K562 (cell line): ENCODE results near the gene APOBEC3A.

ENCODE experiments used
- EGR1 ChIP-seq: fragments of 450-650 bp; conservative IDR thresholded peaks from 2 replicates; pipeline ENCODE4 v1.6.1; 2017; ENCODE audit warnings: mild to moderate bottlenecking
- HDAC6 ChIP-seq: IDR thresholded peaks from 2 replicates; pipeline ENCODE4 v1.6.1; 2012; ENCODE audit warnings: low read depth, mild to moderate bottlenecking, control low read depth, inconsistent platforms, low read length, moderate library complexity
- NCOA1 ChIP-seq: fragments of 450-650 bp; IDR thresholded peaks from 2 replicates; pipeline ENCODE4 v1.6.1; 2016; ENCODE audit warnings: low read depth
- POLR2AphosphoS5 ChIP-seq: IDR thresholded peaks from 2 replicates; pipeline ENCODE4 v1.6.1; 2011; ENCODE audit warnings: mild to moderate bottlenecking, low read depth, low read length, moderate library complexity; ENCODE audit not compliant: control insufficient read depth, insufficient read depth
- STAG1 ChIP-seq: sonication (generic); formaldehyde crosslinking; IDR thresholded peaks from 2 replicates; pipeline ENCODE4 v1.5.0; 2020; ENCODE audit warnings: missing genetic modification reagents, borderline replicate concordance
- TAF7 ChIP-seq: fragments of 450-650 bp; IDR thresholded peaks from 2 replicates; pipeline ENCODE4 v1.6.1; 2016; ENCODE audit warnings: missing genetic modification characterization, missing compliant biosample characterization
- THRAP3 ChIP-seq: fragments of 450-650 bp; IDR thresholded peaks from 2 replicates; pipeline ENCODE4 v1.6.1; 2016; ENCODE audit warnings: mild to moderate bottlenecking, inconsistent platforms, borderline replicate concordance
- ZNF75A ChIP-seq: fragments of 450-650 bp; formaldehyde crosslinking; IDR thresholded peaks from 2 replicates; pipeline ENCODE4 v1.4.0; 2020; ENCODE audit warnings: mild to moderate bottlenecking
- ZSCAN29 ChIP-seq: fragments of 450-650 bp; IDR thresholded peaks from 2 replicates; pipeline ENCODE4 v1.6.1; 2017
- TF ChIP-seq, protein P1 (sequence below): sonication (generic); formaldehyde crosslinking; IDR thresholded peaks from 2 replicates; pipeline ENCODE4 v1.8.0; 2023; ENCODE audit warnings: mild to moderate bottlenecking, missing genetic modification reagents
- TF ChIP-seq, protein P2 (sequence below), 3 experiments: IDR thresholded peaks in 2 of 3; conservative IDR thresholded peaks in 1 of 3; 2 replicates each; pipeline ENCODE4 v1.5.1; 2011 to 2012; ENCODE audit warnings: low read length in 3 of 3, mild to moderate bottlenecking in 3 of 3, control low read depth in 2 of 3, improper control_type of control experiment in 1 of 3, inconsistent platforms in 1 of 3, low read depth in 1 of 3, mixed read lengths in 1 of 3, moderate library complexity in 1 of 3; ENCODE audit not compliant: insufficient read depth in 2 of 3
- TF ChIP-seq, protein P3 (sequence below): sonication (generic); formaldehyde crosslinking; IDR thresholded peaks from 2 replicates; pipeline ENCODE4 v1.9.0; 2022; ENCODE audit warnings: mild to moderate bottlenecking, missing genetic modification reagents
- TF ChIP-seq, protein P4 (sequence below), 2 experiments: fragments of 450-650 bp; conservative IDR thresholded peaks; 2 replicates each; pipeline ENCODE4 v1.6.1; 2017; ENCODE audit warnings: mild to moderate bottlenecking in 2 of 2, moderate library complexity in 2 of 2

DNA sequence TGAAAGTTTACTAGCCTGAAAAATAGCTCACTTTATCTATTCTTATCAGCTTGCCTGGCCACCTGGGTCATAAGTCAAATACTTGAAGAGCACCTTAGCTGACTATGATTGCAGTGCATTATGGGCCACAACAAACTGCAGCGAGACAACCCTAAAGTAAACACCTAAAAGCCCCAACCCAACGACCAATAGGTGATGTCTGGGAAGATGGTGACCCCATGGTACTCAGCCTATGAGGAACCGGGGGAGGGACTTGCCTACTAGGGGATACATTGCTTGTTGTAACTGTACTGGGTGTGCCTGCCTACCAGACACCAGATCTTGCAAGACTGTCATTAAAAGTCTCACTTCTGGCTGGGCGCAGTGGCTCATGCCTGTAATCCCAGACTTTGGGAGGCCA is 35.6 kb upstream of the APOBEC3A start:
- no peak for TF ChIP-seq ZNF75A (CRISPR knock-in tag)
- TF ChIP-seq, protein P1, sequence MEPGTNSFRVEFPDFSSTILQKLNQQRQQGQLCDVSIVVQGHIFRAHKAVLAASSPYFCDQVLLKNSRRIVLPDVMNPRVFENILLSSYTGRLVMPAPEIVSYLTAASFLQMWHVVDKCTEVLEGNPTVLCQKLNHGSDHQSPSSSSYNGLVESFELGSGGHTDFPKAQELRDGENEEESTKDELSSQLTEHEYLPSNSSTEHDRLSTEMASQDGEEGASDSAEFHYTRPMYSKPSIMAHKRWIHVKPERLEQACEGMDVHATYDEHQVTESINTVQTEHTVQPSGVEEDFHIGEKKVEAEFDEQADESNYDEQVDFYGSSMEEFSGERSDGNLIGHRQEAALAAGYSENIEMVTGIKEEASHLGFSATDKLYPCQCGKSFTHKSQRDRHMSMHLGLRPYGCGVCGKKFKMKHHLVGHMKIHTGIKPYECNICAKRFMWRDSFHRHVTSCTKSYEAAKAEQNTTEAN (CRISPR knock-in tag), result no peak
- TF ChIP-seq, protein P2, sequence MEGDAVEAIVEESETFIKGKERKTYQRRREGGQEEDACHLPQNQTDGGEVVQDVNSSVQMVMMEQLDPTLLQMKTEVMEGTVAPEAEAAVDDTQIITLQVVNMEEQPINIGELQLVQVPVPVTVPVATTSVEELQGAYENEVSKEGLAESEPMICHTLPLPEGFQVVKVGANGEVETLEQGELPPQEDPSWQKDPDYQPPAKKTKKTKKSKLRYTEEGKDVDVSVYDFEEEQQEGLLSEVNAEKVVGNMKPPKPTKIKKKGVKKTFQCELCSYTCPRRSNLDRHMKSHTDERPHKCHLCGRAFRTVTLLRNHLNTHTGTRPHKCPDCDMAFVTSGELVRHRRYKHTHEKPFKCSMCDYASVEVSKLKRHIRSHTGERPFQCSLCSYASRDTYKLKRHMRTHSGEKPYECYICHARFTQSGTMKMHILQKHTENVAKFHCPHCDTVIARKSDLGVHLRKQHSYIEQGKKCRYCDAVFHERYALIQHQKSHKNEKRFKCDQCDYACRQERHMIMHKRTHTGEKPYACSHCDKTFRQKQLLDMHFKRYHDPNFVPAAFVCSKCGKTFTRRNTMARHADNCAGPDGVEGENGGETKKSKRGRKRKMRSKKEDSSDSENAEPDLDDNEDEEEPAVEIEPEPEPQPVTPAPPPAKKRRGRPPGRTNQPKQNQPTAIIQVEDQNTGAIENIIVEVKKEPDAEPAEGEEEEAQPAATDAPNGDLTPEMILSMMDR (IDR thresholded peaks at IDR 0.05 in 2 of 3, conservative IDR thresholded peaks at IDR 0.05 in 1 of 3; ENCODE audit: insufficient read depth in 2 of 3, low read depth in 1 of 3, low read length in 3 of 3), result no peak
- no peak for TF ChIP-seq EGR1
- no peak for TF ChIP-seq STAG1 (CRISPR knock-in tag)
- no peak for TF ChIP-seq THRAP3
- no peak for TF ChIP-seq HDAC6
- TF ChIP-seq POLR2AphosphoS5, result no peak
- TF ChIP-seq ZSCAN29, result no peak
- TF ChIP-seq, protein P3, sequence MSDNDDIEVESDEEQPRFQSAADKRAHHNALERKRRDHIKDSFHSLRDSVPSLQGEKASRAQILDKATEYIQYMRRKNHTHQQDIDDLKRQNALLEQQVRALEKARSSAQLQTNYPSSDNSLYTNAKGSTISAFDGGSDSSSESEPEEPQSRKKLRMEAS, result no peak
- no peak for TF ChIP-seq TAF7 (tag)
- TF ChIP-seq, protein P4, sequence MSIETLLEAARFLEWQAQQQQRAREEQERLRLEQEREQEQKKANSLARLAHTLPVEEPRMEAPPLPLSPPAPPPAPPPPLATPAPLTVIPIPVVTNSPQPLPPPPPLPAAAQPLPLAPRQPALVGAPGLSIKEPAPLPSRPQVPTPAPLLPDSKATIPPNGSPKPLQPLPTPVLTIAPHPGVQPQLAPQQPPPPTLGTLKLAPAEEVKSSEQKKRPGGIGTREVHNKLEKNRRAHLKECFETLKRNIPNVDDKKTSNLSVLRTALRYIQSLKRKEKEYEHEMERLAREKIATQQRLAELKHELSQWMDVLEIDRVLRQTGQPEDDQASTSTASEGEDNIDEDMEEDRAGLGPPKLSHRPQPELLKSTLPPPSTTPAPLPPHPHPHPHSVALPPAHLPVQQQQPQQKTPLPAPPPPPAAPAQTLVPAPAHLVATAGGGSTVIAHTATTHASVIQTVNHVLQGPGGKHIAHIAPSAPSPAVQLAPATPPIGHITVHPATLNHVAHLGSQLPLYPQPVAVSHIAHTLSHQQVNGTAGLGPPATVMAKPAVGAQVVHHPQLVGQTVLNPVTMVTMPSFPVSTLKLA (conservative IDR thresholded peaks at IDR 0.05), result no peak
- TF ChIP-seq NCOA1, result no peak
